C4-2B (cell line): ENCODE results near the gene HS6ST3.

Experiments
- ZFX ChIP-seq: fragments of 450-650 bp; IDR thresholded peaks from 2 replicates; pipeline ENCODE4 v1.6.1; 2017
- TF ChIP-seq, protein P1 (sequence below): fragments of 450-650 bp; conservative IDR thresholded peaks from 2 replicates; pipeline ENCODE4 v1.5.1; 2017; ENCODE audit warnings: mild to moderate bottlenecking

DNA sequence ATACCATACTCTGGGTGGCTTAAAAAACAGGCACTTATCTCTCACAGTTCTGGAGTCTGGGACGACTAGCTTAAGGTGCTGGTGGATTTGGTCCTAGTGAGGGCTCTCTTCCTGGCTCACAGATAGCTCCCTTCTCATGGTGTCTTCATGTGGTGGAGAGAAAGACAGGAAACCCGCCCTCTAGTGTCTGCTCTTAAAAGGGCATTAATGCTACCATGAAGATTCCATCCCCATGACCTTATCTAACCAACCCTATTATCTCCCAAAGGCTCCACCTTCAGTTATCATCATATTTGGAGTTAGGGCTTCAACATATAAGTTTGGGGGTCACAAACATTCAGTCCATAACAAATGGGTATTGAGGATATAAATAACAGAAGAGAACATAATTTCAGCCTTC is 139.4 kb downstream of the HS6ST3 start:
- TF ChIP-seq, protein P1, sequence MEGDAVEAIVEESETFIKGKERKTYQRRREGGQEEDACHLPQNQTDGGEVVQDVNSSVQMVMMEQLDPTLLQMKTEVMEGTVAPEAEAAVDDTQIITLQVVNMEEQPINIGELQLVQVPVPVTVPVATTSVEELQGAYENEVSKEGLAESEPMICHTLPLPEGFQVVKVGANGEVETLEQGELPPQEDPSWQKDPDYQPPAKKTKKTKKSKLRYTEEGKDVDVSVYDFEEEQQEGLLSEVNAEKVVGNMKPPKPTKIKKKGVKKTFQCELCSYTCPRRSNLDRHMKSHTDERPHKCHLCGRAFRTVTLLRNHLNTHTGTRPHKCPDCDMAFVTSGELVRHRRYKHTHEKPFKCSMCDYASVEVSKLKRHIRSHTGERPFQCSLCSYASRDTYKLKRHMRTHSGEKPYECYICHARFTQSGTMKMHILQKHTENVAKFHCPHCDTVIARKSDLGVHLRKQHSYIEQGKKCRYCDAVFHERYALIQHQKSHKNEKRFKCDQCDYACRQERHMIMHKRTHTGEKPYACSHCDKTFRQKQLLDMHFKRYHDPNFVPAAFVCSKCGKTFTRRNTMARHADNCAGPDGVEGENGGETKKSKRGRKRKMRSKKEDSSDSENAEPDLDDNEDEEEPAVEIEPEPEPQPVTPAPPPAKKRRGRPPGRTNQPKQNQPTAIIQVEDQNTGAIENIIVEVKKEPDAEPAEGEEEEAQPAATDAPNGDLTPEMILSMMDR: peak; percentile 73
- TF ChIP-seq ZFX: no peak
